Left ventricle myocardium inferior (tissue), 1 donor: ENCODE results near the gene CCDC194. TPM values are rescaled to one million over a fixed set of nuclear protein-coding genes. Genes with fewer than 3 reads are reported as not detected.
A peak's percentile ranks its signal among the peaks of the same experiment; 100 is the strongest.

ENCODE experiments used
- DNase-seq: peaks from one replicate; pipeline ENCODE4 v3.0.0-alpha.2; 2020
- H3K27ac ChIP-seq: fragments of 200-600 bp; replicated peaks from 2 replicates; pipeline ENCODE4 v1.8.0; 2021
- H3K27me3 ChIP-seq: fragments of 200-600 bp; 2 replicates; pipeline ENCODE4 v1.8.0; 2021; ENCODE audit warnings: low read depth
- H3K36me3 ChIP-seq: fragments of 200-600 bp; 2 replicates; pipeline ENCODE4 v1.8.0; 2021
- H3K4me1 ChIP-seq: fragments of 200-600 bp; 2 replicates; pipeline ENCODE4 v1.8.0; 2021
- H3K4me3 ChIP-seq: fragments of 200-600 bp; 2 replicates; pipeline ENCODE4 v1.8.0; 2021; ENCODE audit warnings: mild to moderate bottlenecking, moderate library complexity
- H3K9me3 ChIP-seq: fragments of 200-600 bp; replicated peaks from 2 replicates; pipeline ENCODE4 v1.8.0; 2021
- intact Hi-C: fragments of 100-400 bp; cut with micrococcal nuclease; formaldehyde crosslinking; loops from one replicate; pipeline ENCODE4 v1.11.0; 2022
- total RNA-seq: library from RNA; stranded (reverse); fragmentation: NEBNext Ultra II Directional; extraction: Animal tissue kit (Norgen Biotek cat#: 25700); gene quantifications from one replicate; pipeline ENCODE4 v1.2.1, GENCODE V29; 2021
- TF ChIP-seq, protein P1 (sequence below): fragments of 200-600 bp; IDR thresholded peaks from 2 replicates; pipeline ENCODE4 v1.8.0; 2021; ENCODE audit warnings: antibody characterized with exemption, mild to moderate bottlenecking, borderline replicate concordance
- donor health status: DM: no; HTN: yes; CAD: no; lungs with severe emphysema.

The CCDC194 gene
- total RNA-seq, 1 donor from 2014 or later, result not detected

GRCh38 chr19:17414097-17414496, 20.1 kb upstream of the CCDC194 start:
- TF ChIP-seq, protein P1, sequence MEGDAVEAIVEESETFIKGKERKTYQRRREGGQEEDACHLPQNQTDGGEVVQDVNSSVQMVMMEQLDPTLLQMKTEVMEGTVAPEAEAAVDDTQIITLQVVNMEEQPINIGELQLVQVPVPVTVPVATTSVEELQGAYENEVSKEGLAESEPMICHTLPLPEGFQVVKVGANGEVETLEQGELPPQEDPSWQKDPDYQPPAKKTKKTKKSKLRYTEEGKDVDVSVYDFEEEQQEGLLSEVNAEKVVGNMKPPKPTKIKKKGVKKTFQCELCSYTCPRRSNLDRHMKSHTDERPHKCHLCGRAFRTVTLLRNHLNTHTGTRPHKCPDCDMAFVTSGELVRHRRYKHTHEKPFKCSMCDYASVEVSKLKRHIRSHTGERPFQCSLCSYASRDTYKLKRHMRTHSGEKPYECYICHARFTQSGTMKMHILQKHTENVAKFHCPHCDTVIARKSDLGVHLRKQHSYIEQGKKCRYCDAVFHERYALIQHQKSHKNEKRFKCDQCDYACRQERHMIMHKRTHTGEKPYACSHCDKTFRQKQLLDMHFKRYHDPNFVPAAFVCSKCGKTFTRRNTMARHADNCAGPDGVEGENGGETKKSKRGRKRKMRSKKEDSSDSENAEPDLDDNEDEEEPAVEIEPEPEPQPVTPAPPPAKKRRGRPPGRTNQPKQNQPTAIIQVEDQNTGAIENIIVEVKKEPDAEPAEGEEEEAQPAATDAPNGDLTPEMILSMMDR, result no peak
- Histone ChIP-seq H3K4me1 (peaks cover 26% of the 10 kb centered on the region), H3K4me3 (no peak overlapping the region), H3K36me3 (peaks cover 4% of the 10 kb centered on the region), H3K9me3 (no peaks in the 10 kb centered on the region), H3K27me3 (peaks cover 41% of the 10 kb centered on the region), H3K27ac (no peak overlapping the region)
- DNase-seq, result no peak
- intact Hi-C loops, result no loop called here

GRCh38 chr19:17411801-17412200, 17.8 kb upstream of the CCDC194 start:
- intact Hi-C loops, result no loop called here
- TF ChIP-seq, protein P1, result no peak
- no peak for DNase-seq
- peaks cover 4% of the 10 kb centered on the region for H3K36me3 ChIP-seq
- H3K27me3 ChIP-seq, result peaks cover 37% of the 10 kb centered on the region
- H3K9me3 ChIP-seq, result no peaks in the 10 kb centered on the region
- no peak overlapping the region for H3K4me3 ChIP-seq
- peak overlapping the region; percentile 72 for H3K27ac ChIP-seq
- peaks cover 22% of the 10 kb centered on the region for H3K4me1 ChIP-seq

DNA sequence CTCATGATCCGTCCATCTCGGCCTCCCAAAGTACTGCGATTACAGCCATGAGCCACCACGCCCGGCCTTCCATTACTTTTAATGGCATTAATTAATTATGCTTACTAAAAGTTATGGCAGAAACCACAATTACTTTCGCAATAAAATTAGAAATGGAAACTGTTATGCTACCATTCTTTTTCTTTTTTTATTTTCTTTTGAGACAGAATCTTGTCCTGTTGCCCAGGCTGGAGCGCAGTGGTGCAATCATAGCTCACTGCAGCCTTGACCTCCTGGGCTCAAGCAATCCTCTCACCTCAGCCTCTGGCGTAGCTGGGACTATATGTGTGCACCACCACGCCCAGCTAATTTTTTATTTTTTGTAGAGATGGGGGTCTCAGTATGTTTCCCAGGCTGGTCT, 16.0 kb upstream of the CCDC194 start:
- TF ChIP-seq, protein P1, result no peak
- H3K4me3 ChIP-seq, result no peak overlapping the region
- peaks cover 27% of the 10 kb centered on the region for H3K27me3 ChIP-seq
- peaks cover 4% of the 10 kb centered on the region for H3K36me3 ChIP-seq
- DNase-seq, result no peak
- intact Hi-C loops, result no loop called here
- peaks cover 34% of the 10 kb centered on the region for H3K4me1 ChIP-seq
- no peaks in the 10 kb centered on the region for H3K9me3 ChIP-seq
- H3K27ac ChIP-seq, result no peak overlapping the region

- Histone ChIP-seq H3K27me3 (peaks cover 15% of the 10 kb centered on the region), H3K27ac (peak overlapping the region; percentile 89), H3K4me1 (peaks cover 26% of the 10 kb centered on the region), H3K9me3 (no peaks in the 10 kb centered on the region), H3K4me3 (peak overlapping the region; percentile 71), H3K36me3 (no peaks in the 10 kb centered on the region)
- intact Hi-C loops, result no loop called here
- TF ChIP-seq, protein P1, result no peak
- DNase-seq, result no peak
Observed at GRCh38 chr19:17406887-17407196, 12.8 kb upstream of the CCDC194 start.

GRCh38 chr19:17406046-17406886, 12.3 kb upstream of the CCDC194 start:
- Histone ChIP-seq H3K27me3 (peaks cover 17% of the 10 kb centered on the region), H3K9me3 (no peaks in the 10 kb centered on the region), H3K4me3 (peak overlapping the region; percentile 71), H3K36me3 (no peaks in the 10 kb centered on the region), H3K27ac (peak overlapping the region; percentile 89), H3K4me1 (peaks cover 28% of the 10 kb centered on the region)
- no peak for DNase-seq
- intact Hi-C loops, result no loop called here
- TF ChIP-seq, protein P1, result no peak
